DND-41 (cell line): Measurements from ENCODE around the gene RAB34.
A peak's percentile ranks its signal among the peaks of the same experiment; 100 is the strongest.
"Not testable (repeated sequence)": the region's sequence is repeated elsewhere in the genome, so short reads cannot be mapped to it uniquely, and the experiment has no call there.

Experiments used
- ATAC-seq: fragments of 200-7000 bp; cut with Tn5 transposase; 3 replicates; pipeline ENCODE4 v1.9.1; 2021; ENCODE audit warnings: low read depth; ENCODE audit not compliant: insufficient read depth
- DNase-seq: peaks from one replicate; pipeline ENCODE4 v3.0.0-alpha.2; 2020
- H2AFZ ChIP-seq: 2 replicates; pipeline ENCODE4 v1.6.0; 2012; ENCODE audit warnings: low read depth, low read length
- H3K27ac ChIP-seq: 2 replicates; pipeline ENCODE4 v1.5.1; 2012; ENCODE audit warnings: low read length, inconsistent platforms
- H3K27me3 ChIP-seq: fragments of 200-600 bp; sonication (generic); 2 replicates; pipeline ENCODE4 v1.6.0; 2012; ENCODE audit warnings: low read length, mild to moderate bottlenecking, inconsistent platforms; ENCODE audit not compliant: insufficient read depth, poor library complexity
- H3K36me3 ChIP-seq: 2 replicates; pipeline ENCODE4 v1.5.1; 2012; ENCODE audit warnings: low read length, inconsistent platforms; ENCODE audit not compliant: insufficient read depth
- H3K4me1 ChIP-seq: 2 replicates; pipeline ENCODE4 v1.5.1; 2012; ENCODE audit warnings: mild to moderate bottlenecking, low read length; ENCODE audit not compliant: insufficient read depth
- H3K4me2 ChIP-seq: 2 replicates; pipeline ENCODE4 v1.6.0; 2012; ENCODE audit warnings: mild to moderate bottlenecking, moderate library complexity, low read length, inconsistent platforms; ENCODE audit not compliant: insufficient read depth
- H3K4me3 ChIP-seq, 2 experiments: fragments of 200-600 bp in 1 of 2; shearing (Covaris generic) in 1 of 2; 2 replicates each; pipeline ENCODE4 v1.5.1; 2012 to 2016; ENCODE audit warnings: inconsistent platforms in 2 of 2, low read length in 2 of 2, mild to moderate bottlenecking in 2 of 2, low read depth in 1 of 2, moderate library complexity in 1 of 2
- H3K79me2 ChIP-seq: 2 replicates; pipeline ENCODE4 v1.6.0; 2012; ENCODE audit warnings: low read length, inconsistent platforms; ENCODE audit not compliant: insufficient read depth
- H3K9ac ChIP-seq: 2 replicates; pipeline ENCODE4 v1.6.0; 2012; ENCODE audit warnings: low read depth, mild to moderate bottlenecking, inconsistent platforms, low read length, moderate library complexity
- H3K9me3 ChIP-seq: 2 replicates; pipeline ENCODE4 v1.5.1; 2012; ENCODE audit warnings: low read length, moderate library complexity, mild to moderate bottlenecking, inconsistent platforms; ENCODE audit not compliant: insufficient read depth, severe bottlenecking
- H4K20me1 ChIP-seq: 2 replicates; pipeline ENCODE4 v1.6.0; 2012; ENCODE audit warnings: low read length; ENCODE audit not compliant: insufficient read depth
- CTCF ChIP-seq: IDR thresholded peaks from 2 replicates; pipeline ENCODE4 v1.5.1; 2012; ENCODE audit warnings: borderline replicate concordance, low read length, moderate library complexity, mild to moderate bottlenecking; ENCODE audit not compliant: poor library complexity, severe bottlenecking; ENCODE audit errors: extremely low read depth
- EZH2 ChIP-seq: IDR thresholded peaks from 3 replicates; pipeline ENCODE4 v1.6.1; 2012; ENCODE audit warnings: borderline replicate concordance, low read depth, mild to moderate bottlenecking, moderate library complexity, low read length, inconsistent platforms; ENCODE audit not compliant: severe bottlenecking

The RAB34 gene

GRCh38 chr17:28722417-28723158 is 4.9 kb upstream of the RAB34 start:
- TF ChIP-seq CTCF (no peak), EZH2 (no peak)
- Histone ChIP-seq H3K4me3 (peak overlapping the region in 1 of 2 experiments; percentile 7; a peak in 1 of 4 replicates), H3K27me3 (no peaks in the 10 kb centered on the region), H3K79me2 (peaks cover 45% of the 10 kb centered on the region), H3K27ac (no peak overlapping the region), H2AFZ (no peak overlapping the region), H3K4me1 (peaks cover 58% of the 10 kb centered on the region), H3K4me2 (peak overlapping the region; percentile 88), H3K9me3 (no peaks in the 10 kb centered on the region), H3K36me3 (peaks cover 55% of the 10 kb centered on the region), H3K9ac (peak overlapping the region; percentile 95; the same call in 1 of the 2 replicates), H4K20me1 (peaks cover 53% of the 10 kb centered on the region)
- DNase-seq (no peak), ATAC-seq (no peak)

- Histone ChIP-seq H3K4me2 (peak overlapping the region; percentile 88), H3K27ac (peak overlapping the region; percentile 96), H4K20me1 (peaks cover 53% of the 10 kb centered on the region), H3K36me3 (peaks cover 55% of the 10 kb centered on the region), H3K4me1 (peaks cover 47% of the 10 kb centered on the region), H3K9ac (peak overlapping the region; percentile 95), H3K4me3 (peak overlapping the region; percentile 91 to 92; a peak in 3 of 4 replicates), H3K79me2 (peaks cover 45% of the 10 kb centered on the region)
- DNase-seq, H3K9me3 ChIP-seq, ATAC-seq, H2AFZ ChIP-seq, H3K27me3 ChIP-seq: not testable (repeated sequence)
Observed at GRCh38 chr17:28720997-28721329, 3.3 kb upstream of the RAB34 start.

GRCh38 chr17:28720247-28720996 is 2.8 kb upstream of the RAB34 start:
- H3K36me3 ChIP-seq: peaks cover 54% of the 10 kb centered on the region
- peaks cover 49% of the 10 kb centered on the region for H4K20me1 ChIP-seq

More at GRCh38 chr17:28720247-28720996, 2.8 kb upstream of the RAB34 start:
- Histone ChIP-seq H3K27me3 (no peaks in the 10 kb centered on the region), H3K9me3 (no peaks in the 10 kb centered on the region), H3K27ac (peak overlapping the region; percentile 96), H3K79me2 (peaks cover 45% of the 10 kb centered on the region), H3K4me1 (peaks cover 41% of the 10 kb centered on the region), H3K4me3 (peak overlapping the region; percentile 91 to 92), H3K9ac (peak overlapping the region; percentile 95), H2AFZ (peak overlapping the region; percentile 82), H3K4me2 (peak overlapping the region; percentile 88)
- TF ChIP-seq CTCF: peak; percentile 31
- TF ChIP-seq EZH2: no peak
- peak; percentile 9; the same call in 1 of the 3 replicates for ATAC-seq
- peak; percentile 60 for DNase-seq
